Heart left ventricle (tissue), 16 donors: ENCODE measurements around the gene ARL15. TPM values are rescaled to one million over a fixed set of nuclear protein-coding genes. Genes with fewer than 3 reads are reported as not detected.

ENCODE experiments used
- ATAC-seq, 4 donors: fragments of 200-7000 bp; cut with Tn5 transposase; one replicate each; pipeline ENCODE4 v1.9.1; 2020 to 2022; ENCODE audit warnings: moderate library complexity in 4 of 4, mild to moderate bottlenecking in 3 of 4, moderate number of reproducible peaks in 1 of 4
- DNase-seq, 5 donors: peaks; one replicate each; pipeline ENCODE4 v3.0.0-alpha.2; 2020
- H3K27ac ChIP-seq, 12 donors: fragments of 200-600 bp; sonication (generic) in 4 of 12; one replicate each; pipeline versions ENCODE4 v1.5.0 to v1.8.0; 2016 to 2022; ENCODE audit warnings: mild to moderate bottlenecking in 2 of 12
- H3K27me3 ChIP-seq, 9 donors: fragments of 200-600 bp; sonication (generic) in 2 of 9; one replicate each; pipeline versions ENCODE4 v1.5.1 to v1.8.0; 2016 to 2022; ENCODE audit warnings: mild to moderate bottlenecking in 3 of 9
- H3K36me3 ChIP-seq, 9 donors: fragments of 200-600 bp; sonication (generic) in 2 of 9; one replicate each; pipeline versions ENCODE4 v1.5.0 to v1.8.0; 2018 to 2022; ENCODE audit warnings: mild to moderate bottlenecking in 2 of 9
- H3K4me1 ChIP-seq, 12 donors: fragments of 200-600 bp; sonication (generic) in 4 of 12; one replicate each; pipeline versions ENCODE4 v1.5.0 to v1.8.0; 2016 to 2022; ENCODE audit warnings: mild to moderate bottlenecking in 3 of 12
- H3K4me3 ChIP-seq, 12 donors: fragments of 200-600 bp; sonication (generic) in 4 of 12; one replicate each; pipeline versions ENCODE4 v1.5.0 to v1.8.0; 2017 to 2022; ENCODE audit warnings: mild to moderate bottlenecking in 9 of 12, moderate library complexity in 4 of 12
- H3K9me3 ChIP-seq, 12 donors: fragments of 200-600 bp; sonication (generic) in 4 of 12; one replicate each; pipeline versions ENCODE4 v1.5.0 to v1.8.0; 2016 to 2022; ENCODE audit warnings: mild to moderate bottlenecking in 1 of 12
- CTCF ChIP-seq, 12 donors: fragments of 200-600 bp; sonication (generic) in 4 of 12; IDR thresholded peaks; one replicate each; pipeline versions ENCODE4 v1.5.0 to v1.8.0; 2018 to 2022; ENCODE audit warnings: antibody characterized with exemption in 12 of 12, mild to moderate bottlenecking in 5 of 12
- POLR2A ChIP-seq, 2 donors: fragments of 450-650 bp; IDR thresholded peaks; one replicate each; pipeline ENCODE4 v1.6.1; 2017; ENCODE audit warnings: antibody characterized with exemption in 2 of 2, mild to moderate bottlenecking in 2 of 2, moderate library complexity in 2 of 2
- WGBS, 4 donors: extraction: QIAGEN DNeasy Blood & Tissue Kit in 2 of 4; methylation state at CpG; one replicate each; pipeline versions ENCODE4 v1.1.5 to v1.1.7; 2013 to 2018; 5-methylcytosine and 5-hydroxymethylcytosine counted together
- intact Hi-C, 10 donors: fragments of 100-400 bp; cut with DNase I; formaldehyde crosslinking; loops; one replicate each; pipeline versions ENCODE4 v1.11.1 to v1.14.2; 2022
- polyA plus RNA-seq, 2 donors: library from polyadenylated mRNA; stranded (reverse); fragments of 200-250 nt; gene quantifications; one replicate each; pipeline ENCODE4 v1.2.3, GENCODE V29; 2013
- total RNA-seq, 9 donors: library from RNA; depleted of rRNA in 2 of 9; stranded (reverse); fragments of >200 nt in 2 of 9; fragmentation: NEBNext Ultra II Directional in 3 of 9; extraction: Animal tissue kit (Norgen Biotek cat#: 25700) in 3 of 9; gene quantifications; one replicate each; pipeline versions ENCODE4 v1.1.0 to v1.2.4, GENCODE V29; 2016 to 2023
- donor health status: ischemic (EF 13 %, LVEDD 7.1; RV severe dilation, severe dysfunction).
- donor health status: healthy with polysubstance abuse.
- donor health status: DM: no; HTN: yes; CAD: no.
- donor health status: DM: no; HTN: no; CAD: no.
- donor health status: ischemic (EF 25% LVEDD 6.9; RV normal size, moderate dysfunction).
- donor health status: ischemic (EF 25% LVEDD 5.7; RV mildly dilated, moderate dysfunction).
- donor health status: healthy.
- donor health status: DM: yes; HTN: yes; CAD: no.
- donor health status: ischemic (EF 35%, LVEDD 5.7; RV mildly dilated, moderate dysfunction).
- donor health status: nonischemic (EF 11% LVEDD 7.7; RV severe dilation, severe dysfunction).
- donor health status: DM: yes; HTN: yes; CAD: no.
- donor health status: PGD.
- donor health status: ischemic (EF 29% LVEDD 5.4; RV normal size, mild dysfunction).
- donor health status: nonischemic (EF 23%, LVEDD 6.1; RV moderate dilation, normal function).

ARL15 gene
- total and polyA plus RNA-seq, 11 donors, result 7.1 to 35.0 (median 23.2) TPM

GRCh38 chr5:54173251-54173650 lies 137.1 kb downstream of the ARL15 start:
- no peak for TF ChIP-seq CTCF (IDR thresholded peaks at IDR 0.05)
- DNase-seq (no peak), ATAC-seq (no peak)
- Histone ChIP-seq H3K27me3 (no peaks in the 10 kb centered on the region), H3K36me3 (peaks cover 0 to 15% (median 0%) of the 10 kb centered on the region in 9 donors), H3K27ac (no peak overlapping the region), H3K9me3 (peaks cover 0 to 9% (median 0%) of the 10 kb centered on the region in 12 donors), H3K4me3 (no peak overlapping the region), H3K4me1 (peaks cover 0 to 16% (median 7%) of the 10 kb centered on the region in 12 donors)
- WGBS, 4 donors, result 92 to 96% (median 95%) methylated on average over 2 of the region's 2 CpGs
- intact Hi-C loops, result no loop called here

GRCh38 chr5:54171645-54172384 lies 138.6 kb downstream of the ARL15 start:
- ATAC-seq, result no peak
- H3K4me1 ChIP-seq, result peaks cover 0 to 9% (median 0%) of the 10 kb centered on the region in 12 donors
- H3K4me3 ChIP-seq, result no peak overlapping the region
- H3K27ac ChIP-seq, result no peak overlapping the region
- no peak for TF ChIP-seq CTCF (IDR thresholded peaks at IDR 0.05)
- H3K9me3 ChIP-seq, result peaks cover 0 to 9% (median 0%) of the 10 kb centered on the region in 12 donors
- H3K27me3 ChIP-seq, result no peaks in the 10 kb centered on the region
- WGBS, 4 donors, result 89 to 95% (median 91%) methylated on average over 6 of the region's 6 CpGs
- intact Hi-C loops, result no loop called here
- peaks cover 0 to 15% (median 0%) of the 10 kb centered on the region in 9 donors for H3K36me3 ChIP-seq
- DNase-seq, result no peak

GRCh38 chr5:54165687-54166086 lies 144.7 kb downstream of the ARL15 start:
- ATAC-seq, result no peak
- peaks cover 0 to 21% (median 3%) of the 10 kb centered on the region in 9 donors for H3K36me3 ChIP-seq
- intact Hi-C loops, result no loop called here
- H3K27ac ChIP-seq, result no peak overlapping the region
- H3K27me3 ChIP-seq, result no peaks in the 10 kb centered on the region
- TF ChIP-seq CTCF (IDR thresholded peaks at IDR 0.05), result no peak
- no peak for TF ChIP-seq POLR2A (IDR thresholded peaks at IDR 0.05)
- 49 to 77% (median 64%) methylated on average over 2 of the region's 2 CpGs for WGBS, 4 donors
- no peak for DNase-seq
- peaks cover 0 to 6% (median 0%) of the 10 kb centered on the region in 12 donors for H3K4me1 ChIP-seq
- no peak overlapping the region for H3K4me3 ChIP-seq
- H3K9me3 ChIP-seq, result peaks cover 0 to 12% (median 0%) of the 10 kb centered on the region in 12 donors

- 94 to 96% (median 95%) methylated on average over 3 of the region's 3 CpGs for WGBS, 4 donors
Observed at GRCh38 chr5:54162184-54162583, 148.2 kb downstream of the ARL15 start.

More at GRCh38 chr5:54162184-54162583, 148.2 kb downstream of the ARL15 start:
- Histone ChIP-seq H3K27me3 (no peaks in the 10 kb centered on the region), H3K4me3 (no peak overlapping the region), H3K4me1 (peaks cover 0 to 19% (median 3%) of the 10 kb centered on the region in 12 donors), H3K9me3 (peaks cover 0 to 12% (median 0%) of the 10 kb centered on the region in 12 donors), H3K36me3 (peaks cover 0 to 9% (median 0%) of the 10 kb centered on the region in 9 donors), H3K27ac (no peak overlapping the region)
- intact Hi-C loops, result no loop called here
- DNase-seq (no peak), ATAC-seq (no peak)
- TF ChIP-seq CTCF (IDR thresholded peaks at IDR 0.05), result no peak
- no peak for TF ChIP-seq POLR2A (IDR thresholded peaks at IDR 0.05)
